HG03103 (cell line): ENCODE data around the gene ARID1B.

ENCODE experiments used
- ATAC-seq: cut with Tn5 transposase; IDR thresholded peaks from one replicate; pipeline ENCODE4 v1.9.1; 2021; ENCODE audit warnings: low read depth; ENCODE audit not compliant: unreplicated experiment

The ARID1B gene

GRCh38 chr6:156822747-156823206 lies 45.6 kb downstream of the ARID1B start:
- ATAC-seq, result no peak

DNA sequence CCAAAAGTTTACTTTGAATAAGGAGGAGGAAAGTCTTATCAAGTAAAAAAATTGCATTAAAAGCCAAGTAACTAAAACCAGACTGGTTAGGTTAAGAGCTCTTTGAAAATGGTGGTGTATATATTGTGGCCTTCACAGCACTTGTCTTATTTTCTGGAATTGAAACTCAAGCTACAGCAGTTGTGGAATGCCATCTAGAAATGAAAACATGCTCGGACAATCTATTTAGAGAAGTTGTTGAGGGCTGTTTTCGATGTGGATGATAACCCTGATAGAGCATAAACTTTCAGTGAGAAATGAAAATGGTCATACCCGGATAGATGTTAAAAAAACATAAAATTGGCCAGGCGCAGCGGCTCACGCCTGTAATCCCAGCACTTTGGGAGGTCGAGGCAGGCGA lies 47.0 kb downstream of the ARID1B start:
- no peak for ATAC-seq

DNA sequence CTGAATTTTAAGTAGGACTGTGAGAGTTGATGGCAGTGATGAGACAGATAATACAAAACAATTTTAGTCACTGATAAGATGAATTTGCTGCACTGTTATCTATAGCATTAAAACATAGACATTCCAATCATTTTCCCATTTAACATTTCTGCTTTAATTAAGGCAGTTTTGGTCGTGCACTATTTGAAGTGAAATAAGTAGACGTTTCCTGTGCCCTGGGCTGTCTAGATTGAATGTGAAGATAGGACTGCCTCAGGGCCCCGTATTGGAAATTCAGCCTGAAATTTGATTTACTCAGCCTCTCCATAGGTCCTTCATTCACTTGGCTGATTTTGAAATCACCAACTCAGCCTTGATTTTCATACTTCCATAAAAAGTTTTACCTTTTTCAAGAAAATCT lies 48.3 kb downstream of the ARID1B start:
- ATAC-seq, result no peak

DNA sequence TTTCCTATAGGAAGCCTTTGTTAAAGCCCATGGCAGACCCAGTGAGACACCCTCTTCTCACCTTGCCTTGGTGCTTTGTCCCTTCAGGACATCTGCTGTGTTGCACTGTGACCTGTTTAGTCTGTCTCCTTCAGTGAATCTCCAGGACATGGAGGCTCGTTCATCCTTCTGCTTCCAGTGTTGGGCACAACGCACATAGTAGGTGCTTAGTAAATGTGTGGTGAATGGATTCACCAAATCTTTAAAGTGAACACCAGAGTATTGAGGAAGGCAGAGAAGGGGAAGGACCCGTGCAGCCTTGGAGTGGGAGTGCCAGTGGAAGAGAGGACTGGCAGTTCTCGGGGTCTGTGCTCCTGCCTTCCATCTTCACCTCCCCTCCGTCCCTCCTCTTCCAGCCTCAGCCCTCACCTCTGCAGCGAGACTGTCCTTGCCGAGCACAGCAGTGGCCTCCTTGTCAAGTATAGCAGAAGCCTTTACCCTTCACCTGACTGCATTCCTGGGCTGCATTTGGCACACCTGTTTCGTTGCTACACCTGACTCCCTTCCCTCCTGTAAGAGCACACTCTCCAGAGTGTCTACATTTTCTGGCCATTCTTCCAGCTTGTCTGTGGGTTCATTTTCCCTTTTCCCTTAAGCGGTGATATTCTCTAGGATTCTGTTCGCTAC lies 49.2 kb downstream of the ARID1B start:
- no peak for ATAC-seq

DNA sequence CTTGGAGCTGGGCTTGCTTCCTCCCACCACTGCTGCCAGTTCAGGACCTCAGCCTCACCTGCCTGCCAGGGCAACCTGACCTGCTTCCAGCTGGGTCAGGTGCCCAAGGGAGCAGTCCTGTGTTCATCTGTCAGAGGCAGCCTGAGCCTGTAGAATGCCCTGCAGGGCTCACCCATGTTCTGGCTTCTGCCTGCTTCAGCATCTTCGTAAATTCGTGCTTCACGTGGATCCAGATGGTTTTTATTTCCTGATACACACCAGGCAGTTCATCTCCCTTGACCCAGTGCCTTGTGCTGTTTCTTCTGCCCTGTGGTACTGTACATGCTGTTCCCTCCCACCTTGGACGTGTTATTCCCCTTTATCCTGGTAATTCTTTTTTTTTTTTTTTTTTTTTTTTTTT lies 50.2 kb downstream of the ARID1B start:
- no peak for ATAC-seq

GRCh38 chr6:156828280-156828703 lies 51.1 kb downstream of the ARID1B start:
- no peak for ATAC-seq

- no peak for ATAC-seq
Measured at GRCh38 chr6:156830126-156830525, 52.9 kb downstream of the ARID1B start.

GRCh38 chr6:156832231-156832647 lies 55.1 kb downstream of the ARID1B start:
- no peak for ATAC-seq

- ATAC-seq, result no peak
Measured at GRCh38 chr6:156832669-156833068, 55.5 kb downstream of the ARID1B start.

GRCh38 chr6:156833755-156834154 lies 56.6 kb downstream of the ARID1B start:
- no peak for ATAC-seq

DNA sequence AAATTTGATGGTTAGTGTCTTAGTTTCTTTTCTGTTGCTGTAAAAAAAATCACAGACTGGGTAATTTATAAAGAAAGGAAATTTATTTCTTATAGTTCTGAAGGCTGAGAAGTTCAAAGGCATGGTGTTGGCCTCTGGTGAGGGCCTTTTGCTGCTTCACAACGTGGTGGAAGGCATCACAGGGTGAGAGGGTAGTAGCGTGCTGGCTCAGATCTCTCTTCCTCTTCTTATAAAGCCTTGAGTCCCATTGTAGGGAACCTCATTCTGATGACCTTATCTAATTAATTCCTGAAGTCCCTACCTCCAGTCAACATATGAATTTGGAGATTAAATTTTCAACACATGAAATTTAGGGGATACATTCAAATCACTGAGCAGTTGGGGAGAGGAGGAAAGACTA lies 62.0 kb downstream of the ARID1B start:
- ATAC-seq, result no peak

DNA sequence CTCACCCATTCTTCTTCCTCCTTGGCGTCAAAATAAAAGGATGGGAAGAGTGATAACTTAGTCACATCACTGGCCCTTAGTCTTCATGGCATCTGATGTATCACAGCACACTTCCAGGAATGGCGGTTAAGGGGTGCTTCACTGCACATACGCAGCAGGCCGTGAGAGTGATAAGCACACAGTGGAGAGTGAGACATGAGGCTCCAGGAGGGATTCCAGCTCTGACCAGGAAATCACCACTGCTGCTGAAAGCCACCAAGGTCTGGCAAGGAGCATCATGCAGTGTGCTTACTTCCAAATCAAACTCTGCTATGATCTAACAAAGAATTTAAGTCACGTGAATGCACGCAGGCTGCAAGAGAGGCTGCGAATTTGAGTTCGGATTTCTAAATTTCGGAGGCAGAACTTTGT lies 62.4 kb downstream of the ARID1B start:
- ATAC-seq, result no peak

DNA sequence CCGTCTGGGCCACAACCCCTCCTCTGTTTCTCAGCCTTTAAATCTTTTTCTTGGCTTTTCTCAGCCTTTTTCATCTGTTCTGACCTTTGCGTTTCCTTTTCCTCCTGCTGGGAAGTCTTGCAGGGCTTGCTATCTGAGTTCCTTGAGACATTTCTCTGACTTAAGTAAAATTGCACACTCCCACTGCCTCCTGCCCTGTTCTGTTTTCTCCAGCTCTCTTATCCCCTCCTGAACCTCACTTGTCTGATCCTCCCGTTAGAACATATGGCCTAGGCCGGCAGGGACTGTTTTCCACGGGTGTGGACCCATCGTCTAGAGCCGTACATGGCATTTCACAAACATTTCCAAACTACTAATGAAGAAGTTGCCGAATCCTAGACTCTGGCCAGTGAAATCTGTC lies 63.0 kb downstream of the ARID1B start:
- no peak for ATAC-seq

DNA sequence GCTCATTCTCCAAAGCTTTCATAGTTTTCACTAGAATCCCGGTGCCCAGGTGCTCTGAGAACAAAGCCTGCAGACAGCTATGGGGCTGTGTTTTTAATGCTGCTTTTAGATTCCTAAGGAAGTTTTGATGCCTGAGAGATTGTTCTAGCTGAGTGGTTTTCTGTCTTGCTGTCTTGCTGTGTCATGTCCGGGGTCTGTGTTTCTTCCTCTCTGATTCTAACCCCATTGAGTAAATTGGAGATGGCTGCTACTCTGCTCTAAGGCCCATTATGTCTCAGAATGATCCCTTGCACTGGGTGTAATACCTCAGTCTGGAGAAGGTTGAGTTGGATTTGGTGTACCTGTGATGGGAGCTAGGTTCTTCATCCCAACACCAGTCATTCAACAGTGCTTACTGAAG lies 63.4 kb downstream of the ARID1B start:
- ATAC-seq, result no peak

GRCh38 chr6:156841508-156841907 lies 64.3 kb downstream of the ARID1B start:
- ATAC-seq, result no peak

DNA sequence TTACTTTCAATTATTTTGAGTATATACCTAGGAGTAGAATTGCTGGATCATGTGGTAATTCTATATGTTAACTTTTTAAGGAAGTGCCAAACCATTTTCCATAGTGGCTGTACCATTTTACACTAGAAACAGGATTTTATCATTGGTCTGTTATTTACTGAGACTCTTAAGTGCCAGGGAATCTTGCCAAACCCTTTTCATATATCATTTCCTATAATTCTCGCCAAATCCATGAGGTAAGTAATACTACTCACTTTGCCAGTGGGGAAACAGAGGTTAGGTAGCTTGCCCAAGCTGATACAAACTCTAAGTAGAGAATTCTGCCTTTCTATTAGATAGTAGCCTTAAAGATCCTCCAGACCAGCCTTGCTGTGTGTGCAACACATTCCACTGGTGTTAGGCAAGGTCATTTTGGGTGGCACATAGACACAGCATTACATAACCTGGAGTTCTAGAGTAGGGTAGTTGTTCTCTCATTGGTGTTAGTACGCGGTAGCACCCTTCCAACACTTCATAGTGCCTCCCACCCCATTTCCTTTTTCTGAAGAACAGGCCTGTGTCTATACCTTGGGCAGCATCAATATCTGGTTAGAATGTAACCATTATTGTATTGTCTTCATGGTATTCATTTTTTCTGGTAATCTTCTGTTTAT lies 65.5 kb downstream of the ARID1B start:
- no peak for ATAC-seq

GRCh38 chr6:156844089-156844488 lies 66.9 kb downstream of the ARID1B start:
- ATAC-seq, result no peak

GRCh38 chr6:156845454-156846155 lies 68.4 kb downstream of the ARID1B start:
- ATAC-seq, result no peak

DNA sequence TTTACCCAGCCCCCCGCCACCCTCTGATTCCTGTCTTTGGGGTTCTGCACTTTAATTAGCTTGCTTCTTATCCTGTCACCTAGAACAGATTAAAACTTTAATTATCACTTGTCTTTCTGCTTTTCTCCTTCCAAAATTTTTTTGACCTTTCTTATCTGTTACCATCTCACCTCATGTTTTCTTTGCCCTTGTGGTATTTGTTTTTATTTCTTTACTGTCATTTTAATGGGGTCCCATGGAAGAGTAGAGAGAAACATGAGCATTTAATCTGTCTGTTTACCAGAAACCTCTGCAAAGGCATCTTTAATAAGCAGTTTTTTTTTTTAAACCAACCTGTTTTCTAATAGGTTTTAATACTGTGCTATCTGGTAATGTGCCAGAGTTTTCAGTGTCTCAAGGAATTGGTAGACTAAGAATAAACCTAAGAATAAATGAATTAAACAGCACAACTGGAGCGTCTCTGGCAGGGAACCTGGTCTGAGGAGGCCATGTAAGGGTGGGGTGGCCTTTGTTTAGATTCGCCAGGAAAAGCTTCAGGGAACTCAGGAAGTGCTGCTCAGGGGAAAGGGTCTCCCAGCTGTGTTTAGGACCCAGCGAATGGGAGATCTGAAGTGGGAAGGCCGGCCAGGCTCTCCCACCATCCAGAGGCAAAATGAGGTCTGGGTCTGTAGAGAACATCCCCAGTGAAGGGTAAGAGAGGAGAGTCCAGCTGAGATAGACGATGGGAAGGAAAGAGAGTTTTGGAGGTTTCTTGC lies 69.8 kb downstream of the ARID1B start:
- no peak for ATAC-seq

- no peak for ATAC-seq
Measured at GRCh38 chr6:156848123-156848522, 70.9 kb downstream of the ARID1B start.

DNA sequence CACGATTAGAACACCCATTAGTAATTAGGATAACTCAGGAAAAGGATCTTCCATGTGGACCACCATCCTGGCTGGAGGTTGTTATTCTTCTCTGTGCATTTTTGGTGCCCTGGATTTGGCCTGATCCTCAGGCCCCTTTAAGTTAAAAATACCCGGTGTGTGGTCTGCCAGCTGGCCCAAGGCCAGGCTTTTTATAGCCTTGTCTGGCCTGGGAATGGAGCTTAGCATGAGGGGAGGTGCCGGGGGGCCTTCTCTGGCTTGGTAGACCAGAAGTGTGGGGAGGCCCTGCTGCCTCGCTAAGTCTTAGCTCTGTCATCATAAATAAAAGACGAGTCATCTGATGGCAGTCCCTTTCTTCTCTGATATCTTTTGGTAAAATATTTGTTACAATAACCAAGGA lies 71.4 kb downstream of the ARID1B start:
- ATAC-seq, result no peak
